ENCODE measurements around the gene RNF135.
"Not testable (repeated sequence)": the region's sequence is repeated elsewhere in the genome, so short reads cannot be mapped to it uniquely, and the experiment has no call there.

The RNF135 gene, protein sequence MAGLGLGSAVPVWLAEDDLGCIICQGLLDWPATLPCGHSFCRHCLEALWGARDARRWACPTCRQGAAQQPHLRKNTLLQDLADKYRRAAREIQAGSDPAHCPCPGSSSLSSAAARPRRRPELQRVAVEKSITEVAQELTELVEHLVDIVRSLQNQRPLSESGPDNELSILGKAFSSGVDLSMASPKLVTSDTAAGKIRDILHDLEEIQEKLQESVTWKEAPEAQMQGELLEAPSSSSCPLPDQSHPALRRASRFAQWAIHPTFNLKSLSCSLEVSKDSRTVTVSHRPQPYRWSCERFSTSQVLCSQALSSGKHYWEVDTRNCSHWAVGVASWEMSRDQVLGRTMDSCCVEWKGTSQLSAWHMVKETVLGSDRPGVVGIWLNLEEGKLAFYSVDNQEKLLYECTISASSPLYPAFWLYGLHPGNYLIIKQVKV

DNA sequence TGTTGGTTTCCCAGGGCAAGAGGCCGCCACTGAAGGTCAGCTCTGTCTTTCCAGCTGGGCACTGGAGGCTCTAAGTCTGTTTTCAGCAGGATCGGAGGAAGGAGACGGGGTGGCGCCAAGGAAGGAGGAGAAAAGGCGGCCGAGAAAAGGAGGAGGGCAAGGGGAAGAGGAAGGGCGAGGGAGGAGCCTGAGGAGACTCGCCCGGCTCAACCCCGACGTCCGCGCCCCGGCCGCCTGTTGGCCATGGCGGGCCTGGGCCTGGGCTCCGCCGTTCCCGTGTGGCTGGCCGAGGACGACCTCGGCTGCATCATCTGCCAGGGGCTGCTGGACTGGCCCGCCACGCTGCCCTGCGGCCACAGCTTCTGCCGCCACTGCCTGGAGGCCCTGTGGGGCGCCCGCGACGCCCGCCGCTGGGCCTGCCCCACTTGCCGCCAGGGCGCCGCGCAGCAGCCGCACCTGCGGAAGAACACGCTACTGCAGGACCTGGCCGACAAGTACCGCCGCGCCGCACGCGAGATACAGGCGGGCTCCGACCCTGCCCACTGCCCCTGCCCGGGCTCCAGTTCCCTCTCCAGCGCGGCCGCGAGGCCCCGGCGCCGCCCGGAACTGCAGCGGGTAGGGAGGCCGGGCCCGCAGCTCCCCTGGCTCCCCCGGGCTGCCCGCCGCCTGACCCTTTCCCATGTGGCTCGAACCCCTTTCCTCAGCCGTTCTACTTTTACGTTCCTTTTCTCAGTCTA lies at the start of gene RNF135:
TSS of gene RNF135 (plus strand) at position 209 of the 737 bp plus-strand sequence. CDS start at position 244, 35 bp downstream.
- DNase-seq = peak; percentile 93
- in situ Hi-C loops (cut with HindIII; ENCODE audit: low pct_ligation_motif_present, low pct_unique_long_range_greater_than_20kb, low sequenced_read_pairs) = no loop called here

DNA sequence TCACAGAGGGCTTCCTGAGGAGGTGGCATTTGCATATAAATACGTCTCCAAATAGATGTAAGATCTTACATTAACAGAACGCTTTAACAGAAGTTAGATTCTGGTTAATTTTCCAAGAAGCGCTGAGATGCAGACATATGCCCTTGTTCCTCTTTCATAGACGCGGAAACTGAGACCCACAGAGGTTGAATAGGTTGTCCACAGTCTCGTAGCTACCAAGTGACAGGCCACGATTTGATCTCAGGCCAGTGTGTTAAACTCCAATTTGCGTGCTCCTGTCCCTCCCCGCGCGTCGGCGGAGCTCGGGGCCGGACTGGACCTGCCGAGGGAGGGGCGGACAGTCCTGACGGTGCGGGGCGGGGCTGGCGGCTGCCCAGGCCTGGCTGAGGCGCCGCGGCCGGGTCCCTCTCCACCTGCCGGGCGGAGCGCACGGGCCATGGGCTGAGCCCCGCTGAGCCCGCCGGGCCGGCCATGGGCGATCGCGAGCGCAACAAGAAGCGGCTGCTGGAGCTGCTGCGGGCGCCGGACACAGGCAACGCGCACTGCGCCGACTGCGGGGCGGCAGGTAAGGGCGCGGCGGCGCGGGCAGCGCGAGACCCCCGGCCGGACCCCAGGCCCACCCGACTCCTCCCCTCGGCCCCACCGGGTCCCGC lies 49.2 kb upstream of the RNF135 start, which contains the start of gene ADAP2:
TSS of gene ADAP2 (plus strand) at position 402 of the 653 bp plus-strand sequence. CDS start at position 472, 70 bp downstream.
- DNase-seq = peak; percentile 73
- in situ Hi-C loops (cut with HindIII; ENCODE audit: low pct_ligation_motif_present, low pct_unique_long_range_greater_than_20kb, low sequenced_read_pairs) = no loop called here

DNA sequence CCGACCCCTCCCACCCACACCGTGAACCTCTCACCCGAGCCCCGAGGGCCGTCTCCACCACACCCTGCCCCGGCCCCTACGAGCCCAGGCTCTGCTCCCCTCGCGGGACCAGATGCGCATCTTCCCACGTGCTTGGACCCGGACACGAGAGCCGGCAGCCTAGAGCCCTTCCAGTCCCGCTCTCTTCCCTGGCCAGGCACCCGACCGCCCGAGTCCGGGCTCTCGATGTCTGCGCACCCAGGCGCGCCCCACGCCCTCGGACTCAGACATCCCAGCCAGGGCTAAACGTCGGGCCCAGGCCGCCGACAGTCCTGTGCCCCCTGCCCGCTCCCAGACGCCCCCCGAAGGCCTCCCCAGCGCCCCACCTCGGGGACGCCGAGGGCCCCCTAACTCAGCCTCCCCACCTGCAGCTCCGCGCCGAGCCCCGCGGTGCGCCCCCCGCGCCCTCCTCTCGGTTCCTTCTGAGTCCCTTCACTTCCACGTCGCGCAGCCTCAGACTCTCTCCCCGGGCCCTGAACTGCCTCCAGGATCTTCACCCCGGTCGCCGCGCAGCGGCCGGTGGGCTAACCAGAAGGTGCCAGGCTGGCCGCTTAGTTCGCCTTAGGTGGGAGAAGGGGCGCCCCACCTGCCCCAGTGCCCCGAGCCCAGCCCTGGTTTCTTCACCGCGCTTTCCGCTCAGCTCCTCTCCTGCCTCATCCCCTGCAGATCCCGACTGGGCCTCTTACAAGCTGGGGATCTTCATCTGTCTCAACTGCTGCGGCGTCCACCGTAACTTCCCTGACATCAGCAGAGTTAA lies 48.4 kb upstream of the RNF135 start:
- in situ Hi-C loops (cut with HindIII; ENCODE audit: low pct_ligation_motif_present, low pct_unique_long_range_greater_than_20kb, low sequenced_read_pairs) = no loop called here
- DNase-seq = peak; percentile 18

DNA sequence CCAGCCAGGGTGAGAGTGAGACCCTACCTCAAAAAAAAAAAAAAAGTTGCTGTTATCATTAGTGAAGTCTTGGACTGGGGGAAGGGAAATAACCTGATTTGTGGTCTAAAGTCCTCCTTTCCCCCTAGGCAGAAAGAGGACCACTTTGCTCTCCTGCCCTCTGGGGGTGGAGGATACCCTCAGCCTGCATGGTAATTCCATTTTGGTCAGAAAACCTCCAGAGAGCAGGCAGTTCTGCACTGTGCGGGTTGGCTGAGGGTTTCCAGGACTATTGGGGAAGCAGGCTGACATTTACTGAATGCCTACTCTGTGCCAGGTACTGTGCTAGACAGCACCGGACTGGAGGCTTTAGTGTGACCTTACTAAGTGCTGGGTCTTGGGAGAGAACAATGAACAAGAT lies 46.5 kb upstream of the RNF135 start:
- in situ Hi-C loops (cut with HindIII; ENCODE audit: low pct_ligation_motif_present, low pct_unique_long_range_greater_than_20kb, low sequenced_read_pairs) = no loop called here
- no peak for DNase-seq

DNA sequence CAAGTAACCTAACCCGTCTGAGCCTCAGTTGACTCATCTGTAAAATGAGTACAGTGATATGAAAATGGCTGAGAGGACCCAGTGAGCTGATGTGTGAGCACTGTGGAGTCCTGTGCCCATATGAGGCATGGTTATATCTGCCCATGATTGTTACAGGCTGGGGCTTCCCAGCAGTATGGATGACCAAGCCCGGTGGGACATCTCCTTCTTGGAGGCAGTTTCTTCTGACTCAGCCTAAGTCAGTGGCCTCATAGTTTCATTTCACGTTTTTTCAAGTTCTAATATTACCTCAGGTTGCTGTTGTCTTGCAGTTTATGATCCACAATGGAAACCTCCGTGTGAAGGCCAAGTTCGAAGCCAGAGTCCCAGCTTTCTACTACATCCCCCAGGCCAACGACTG lies 44.3 kb upstream of the RNF135 start:
- in situ Hi-C loops (cut with HindIII; ENCODE audit: low pct_ligation_motif_present, low pct_unique_long_range_greater_than_20kb, low sequenced_read_pairs) = no loop called here

DNA sequence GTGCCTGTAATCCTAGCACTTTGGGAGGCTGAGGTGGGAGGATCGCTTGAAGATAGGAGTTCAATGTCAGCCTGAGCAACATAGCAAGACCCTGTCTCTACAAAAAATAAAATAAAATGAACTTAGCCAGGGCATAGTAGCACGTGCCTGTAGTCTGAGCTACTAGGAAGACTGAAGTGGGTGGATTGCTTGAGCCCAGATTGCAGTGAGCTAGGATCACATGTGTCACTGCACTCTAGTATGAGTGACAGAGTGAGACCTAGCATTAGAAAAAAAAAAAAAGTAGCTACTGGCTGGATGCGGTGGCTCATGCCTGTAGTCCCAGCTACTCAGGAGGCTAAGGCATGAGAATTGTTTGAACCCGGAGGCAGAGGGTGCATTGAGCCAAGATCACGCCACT lies 43.1 kb upstream of the RNF135 start:
- in situ Hi-C loops (cut with HindIII; ENCODE audit: low pct_ligation_motif_present, low pct_unique_long_range_greater_than_20kb, low sequenced_read_pairs) = no loop called here
- DNase-seq = no peak

More for the DNA sequence above, 44.3 kb upstream of the RNF135 start:
- no peak for DNase-seq

DNA sequence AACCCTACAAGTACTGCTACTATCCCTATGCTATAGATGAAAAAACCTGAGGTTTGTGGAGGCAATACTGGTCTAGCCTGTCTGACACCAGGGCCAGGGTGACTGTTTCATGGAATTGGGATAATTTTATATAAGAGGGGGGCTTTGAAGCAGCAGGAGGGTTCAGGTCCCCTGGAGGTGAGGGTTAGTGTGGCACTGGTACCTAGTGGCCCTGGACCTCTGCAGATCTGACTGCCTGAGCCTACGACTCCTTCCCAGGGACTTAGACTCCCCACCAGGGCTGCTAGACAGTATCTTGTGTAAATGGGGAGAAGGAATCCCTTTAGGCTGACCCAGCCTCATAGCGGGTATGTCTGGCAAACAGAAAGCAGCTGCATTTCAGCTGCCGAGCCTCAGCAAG lies 42.3 kb upstream of the RNF135 start:
- no peak for DNase-seq

DNA sequence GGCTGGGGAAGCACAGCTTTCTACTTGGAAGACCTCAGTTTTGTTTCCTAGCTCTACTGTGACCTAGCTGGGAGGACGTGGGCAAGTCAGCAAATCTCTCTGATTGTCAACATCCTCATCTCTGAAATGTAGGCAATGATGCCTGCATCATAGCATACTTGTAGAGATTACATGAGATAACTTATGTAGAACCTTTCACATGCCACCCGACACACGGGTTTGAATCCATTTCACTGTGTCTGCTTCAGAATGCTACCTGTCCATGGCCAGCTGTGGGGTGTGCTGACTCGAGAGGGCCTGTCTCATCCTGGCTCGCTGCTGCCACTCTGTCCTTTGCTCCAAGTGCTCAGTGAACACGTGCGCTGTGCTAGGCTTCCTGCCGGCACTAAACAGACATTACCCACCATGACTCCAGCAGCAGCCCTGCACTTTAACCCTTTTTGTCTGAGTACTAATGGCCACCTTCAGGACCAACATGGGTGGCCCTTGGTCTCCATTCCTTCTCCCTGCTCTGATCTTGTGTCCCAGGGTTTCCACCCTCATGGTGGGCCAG lies 41.7 kb upstream of the RNF135 start:
- in situ Hi-C loops (cut with HindIII; ENCODE audit: low pct_ligation_motif_present, low pct_unique_long_range_greater_than_20kb, low sequenced_read_pairs) = no loop called here
- no peak for DNase-seq

More for the DNA sequence above, 42.3 kb upstream of the RNF135 start:
- in situ Hi-C loops (cut with HindIII; ENCODE audit: low pct_ligation_motif_present, low pct_unique_long_range_greater_than_20kb, low sequenced_read_pairs) = no loop called here

DNA sequence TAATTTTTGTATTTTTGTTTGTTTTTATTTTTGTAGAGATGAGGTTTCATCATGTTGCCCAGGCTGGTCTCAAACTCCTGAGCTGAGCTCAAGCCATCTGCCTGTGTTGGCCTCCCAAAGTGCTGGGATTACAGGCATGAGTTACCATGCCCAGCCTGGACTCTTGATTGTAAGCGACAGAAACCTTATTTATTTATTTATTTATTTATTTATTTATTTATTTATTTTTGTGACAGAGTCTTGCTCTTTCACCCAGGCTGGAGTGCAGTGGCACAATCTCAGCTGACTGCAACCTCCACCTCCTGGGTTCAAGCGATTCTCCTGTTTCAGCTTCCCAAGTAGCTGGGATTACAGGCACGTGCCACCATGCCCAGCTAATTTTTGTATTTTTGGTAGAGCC lies 41.0 kb upstream of the RNF135 start:
- DNase-seq; in situ Hi-C loops (cut with HindIII; ENCODE audit: low pct_ligation_motif_present, low pct_unique_long_range_greater_than_20kb, low sequenced_read_pairs): not testable (repeated sequence)

DNA sequence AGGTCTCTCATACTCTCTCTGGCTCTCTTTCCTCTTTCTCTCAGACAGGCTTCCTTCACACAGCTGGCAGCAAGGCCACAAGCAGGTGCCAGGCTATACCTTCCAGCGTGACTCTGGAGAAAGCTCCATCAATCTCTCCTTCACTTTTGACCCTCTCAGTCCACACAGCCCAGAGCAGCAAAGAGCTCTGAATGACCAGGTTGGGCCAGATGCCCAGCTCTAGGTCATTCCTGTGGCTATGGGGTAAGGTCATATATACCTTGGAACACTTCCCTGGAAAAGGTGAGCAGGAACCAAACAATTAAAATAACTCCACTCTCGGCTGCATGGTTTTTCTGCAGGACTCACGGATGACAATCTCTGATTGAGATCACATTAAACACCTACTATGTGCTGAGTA lies 40.3 kb upstream of the RNF135 start:
- in situ Hi-C loops (cut with HindIII; ENCODE audit: low pct_ligation_motif_present, low pct_unique_long_range_greater_than_20kb, low sequenced_read_pairs) = no loop called here
- DNase-seq = no peak

DNA sequence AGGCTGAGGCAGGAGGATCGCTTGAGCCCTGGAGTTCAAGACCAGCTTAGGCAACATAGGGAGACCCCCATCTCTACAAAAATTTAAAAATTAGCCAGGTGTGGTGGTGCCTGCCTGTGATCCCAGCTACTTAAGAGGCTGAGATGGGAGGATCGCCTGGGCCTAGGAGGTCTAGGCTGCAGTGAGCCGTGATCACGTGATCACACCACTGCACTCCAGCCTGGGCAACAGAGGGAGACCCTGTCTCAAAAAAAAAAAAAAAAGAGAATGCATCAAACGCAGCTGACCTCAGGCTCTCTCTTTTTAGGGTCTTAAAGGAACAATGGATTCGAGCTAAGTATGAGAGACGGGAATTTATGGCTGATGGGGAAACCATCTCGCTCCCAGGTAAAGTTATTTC lies 39.3 kb upstream of the RNF135 start:
- DNase-seq; in situ Hi-C loops (cut with HindIII; ENCODE audit: low pct_ligation_motif_present, low pct_unique_long_range_greater_than_20kb, low sequenced_read_pairs): not testable (repeated sequence)

DNA sequence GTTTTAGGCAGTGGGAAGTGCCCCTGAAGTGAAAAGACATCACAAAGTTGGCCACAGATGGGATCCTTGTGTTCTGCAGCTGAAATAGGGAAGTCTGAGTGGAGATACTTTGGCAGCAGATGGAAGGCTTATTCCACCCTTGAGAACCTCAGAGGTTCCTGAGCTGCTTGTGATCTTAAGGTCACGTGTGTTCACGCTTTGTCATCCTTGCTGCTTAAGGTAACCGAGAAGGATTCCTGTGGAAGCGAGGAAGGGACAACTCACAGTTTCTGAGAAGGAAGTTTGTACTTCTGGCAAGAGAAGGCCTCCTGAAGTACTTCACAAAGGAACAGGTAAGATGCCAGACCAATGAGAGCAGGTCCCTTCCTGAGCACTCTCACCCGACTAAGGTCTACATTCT lies 36.9 kb upstream of the RNF135 start:
- DNase-seq = no peak
- in situ Hi-C loops (cut with HindIII; ENCODE audit: low pct_ligation_motif_present, low pct_unique_long_range_greater_than_20kb, low sequenced_read_pairs) = no loop called here

DNA sequence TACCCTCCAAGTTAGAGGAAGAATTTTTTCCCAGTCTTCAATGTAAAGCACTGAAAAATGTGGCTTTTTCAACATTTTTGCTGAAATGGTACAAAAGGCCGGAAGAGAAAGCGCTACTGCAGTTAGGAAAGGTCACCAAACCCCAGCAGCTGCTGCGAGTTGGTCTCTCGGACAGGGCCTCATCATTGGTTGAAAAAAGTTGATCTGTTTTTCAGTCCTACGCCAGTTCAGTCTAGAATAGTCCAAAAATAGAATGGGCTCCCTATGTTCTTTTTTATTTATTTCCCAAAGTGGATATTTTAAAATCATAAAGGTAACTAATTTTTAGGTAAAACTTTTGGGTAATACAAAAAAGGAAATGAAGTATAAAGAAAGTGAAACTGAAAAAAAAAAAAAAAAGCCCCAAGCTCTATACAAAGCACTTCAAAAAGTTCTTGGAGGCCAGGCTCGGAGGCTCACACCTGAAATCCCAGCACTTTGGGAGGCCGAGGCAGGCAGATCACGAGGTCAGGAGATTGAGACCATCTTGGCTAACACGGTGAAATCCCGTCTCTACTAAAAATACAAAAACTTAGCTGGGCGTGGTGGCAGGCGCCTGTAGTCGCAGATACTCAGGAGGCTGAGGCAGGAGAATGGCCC lies 31.7 kb upstream of the RNF135 start:
- in situ Hi-C loops (cut with HindIII; ENCODE audit: low pct_ligation_motif_present, low pct_unique_long_range_greater_than_20kb, low sequenced_read_pairs) = no loop called here
- no peak for DNase-seq

DNA sequence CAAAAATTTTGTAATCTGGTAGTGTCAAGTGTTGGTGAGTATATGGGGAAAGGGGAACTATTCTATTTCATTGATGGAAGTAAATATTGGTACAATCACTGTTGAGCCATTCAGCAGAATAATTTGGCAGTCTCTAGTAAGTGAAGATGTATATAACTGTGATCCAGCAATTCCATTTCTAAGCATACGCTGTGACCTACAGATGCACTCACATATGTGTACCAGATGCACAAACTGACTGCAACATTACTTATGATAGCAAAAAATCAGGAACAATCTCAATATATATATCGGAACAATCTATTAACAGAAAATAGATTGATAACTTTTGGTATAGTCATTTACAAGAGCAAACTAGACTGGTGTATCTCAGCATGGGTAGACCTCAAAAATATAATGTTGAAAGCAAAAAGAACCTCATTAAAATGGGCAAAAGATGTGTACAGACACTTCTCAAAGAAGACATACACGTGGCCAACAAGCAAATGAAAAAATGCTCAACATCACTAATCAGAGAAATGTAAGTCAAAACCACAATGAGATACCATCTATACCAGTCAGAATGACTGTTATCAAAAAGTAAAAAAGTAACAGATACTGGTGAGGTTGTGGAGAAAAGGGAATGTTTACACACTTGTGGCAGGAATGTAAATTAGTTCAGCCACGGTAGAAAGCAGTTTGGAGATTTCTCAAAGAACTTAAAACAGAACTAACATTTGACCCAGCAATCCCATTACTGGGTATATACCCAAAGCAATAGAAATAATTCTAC lies 28.3 kb upstream of the RNF135 start:
- in situ Hi-C loops (cut with HindIII; ENCODE audit: low pct_ligation_motif_present, low pct_unique_long_range_greater_than_20kb, low sequenced_read_pairs) = no loop called here
- DNase-seq = peak; percentile 53

DNA sequence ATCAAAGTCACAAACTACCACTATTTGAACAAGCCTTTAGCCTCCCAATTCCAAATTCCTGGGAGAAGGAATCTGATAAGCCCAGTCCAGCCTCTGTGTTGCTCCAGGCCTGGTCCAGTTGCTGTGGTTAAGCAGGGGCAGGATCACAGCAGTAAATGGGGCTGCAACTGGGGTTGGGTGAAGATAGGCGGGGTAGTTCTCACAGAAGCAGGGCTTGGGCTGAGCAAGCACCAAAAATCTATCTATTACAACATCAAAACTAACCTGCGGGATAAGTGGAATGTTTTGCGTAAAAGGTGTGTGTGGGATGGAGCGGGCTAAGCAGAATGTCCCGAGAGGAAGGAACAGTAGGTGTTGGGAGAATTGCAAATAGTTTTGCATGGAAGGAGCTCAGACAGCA lies 23.0 kb upstream of the RNF135 start:
- no peak for DNase-seq
- in situ Hi-C loops (cut with HindIII; ENCODE audit: low pct_ligation_motif_present, low pct_unique_long_range_greater_than_20kb, low sequenced_read_pairs) = no loop called here

DNA sequence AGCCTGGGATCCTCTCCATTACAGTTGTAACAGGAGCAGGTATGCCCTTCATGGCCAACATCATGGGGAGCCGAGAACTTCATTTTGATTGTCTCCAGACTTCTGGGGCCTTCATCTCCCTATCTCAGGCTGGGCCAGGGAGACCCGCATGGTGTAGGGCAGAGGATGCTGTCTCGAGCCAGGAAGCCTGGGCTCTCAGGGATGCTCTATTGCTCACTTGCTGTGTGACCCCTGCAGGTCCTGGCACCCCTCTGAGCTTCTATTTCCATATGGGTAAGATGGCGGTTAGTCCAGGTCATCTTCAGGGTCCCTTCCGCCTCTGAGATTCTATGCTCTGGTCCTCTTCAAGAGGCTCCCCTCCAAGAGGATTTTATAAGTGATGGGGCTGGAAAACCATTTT lies 20.6 kb upstream of the RNF135 start:
- DNase-seq = no peak
- in situ Hi-C loops (cut with HindIII; ENCODE audit: low pct_ligation_motif_present, low pct_unique_long_range_greater_than_20kb, low sequenced_read_pairs) = no loop called here

Data from ACHN (cell line).